Right atrium auricular region (tissue), 2 donors: Measurements from ENCODE around the gene METRN. TPM values are rescaled to one million over a fixed set of nuclear protein-coding genes. Genes with fewer than 3 reads are reported as not detected.

Experiments
- DNase-seq: peaks from one replicate; pipeline ENCODE4 v3.0.0-alpha.2; 2019; ENCODE audit warnings: low spot score
- H3K27ac ChIP-seq, 2 donors: fragments of 200-600 bp; sonication (generic); 1 replicate in 1 of 2; 2 replicates in 1 of 2; pipeline ENCODE4 v1.5.1; 2016 to 2019
- H3K27me3 ChIP-seq, 2 donors: fragments of 200-600 bp; sonication (generic); one replicate each; pipeline versions ENCODE4 v1.5.1 to v1.6.0; 2017 to 2019
- H3K36me3 ChIP-seq: fragments of 200-600 bp; sonication (generic); one replicate; pipeline ENCODE4 v1.5.1; 2016
- H3K4me1 ChIP-seq, 2 donors: fragments of 200-600 bp; sonication (generic); one replicate each; pipeline versions ENCODE4 v1.5.1 to v1.6.0; 2017 to 2019
- H3K4me3 ChIP-seq, 2 donors: fragments of 200-600 bp; sonication (generic); 1 replicate in 1 of 2; 2 replicates in 1 of 2; pipeline ENCODE4 v1.5.1; 2017 to 2019; ENCODE audit warnings: mild to moderate bottlenecking in 1 of 2, moderate library complexity in 1 of 2
- H3K9me3 ChIP-seq, 2 donors: fragments of 200-600 bp; sonication (generic); one replicate each; pipeline ENCODE4 v1.5.1; 2019
- total RNA-seq, 2 donors: library from RNA; depleted of rRNA; stranded (reverse); fragments of >200 nt; gene quantifications; one replicate each; pipeline ENCODE4 v1.1.0, GENCODE V29; 2016
- TF ChIP-seq, protein P1 (sequence below), 2 donors: fragments of 200-600 bp; sonication (generic); IDR thresholded peaks; one replicate each; pipeline ENCODE4 v1.5.1; 2019; ENCODE audit warnings: antibody characterized with exemption in 2 of 2

The METRN gene
- total RNA-seq, 2 donors from 2014 or later: 58.9 to 61.3 TPM

DNA sequence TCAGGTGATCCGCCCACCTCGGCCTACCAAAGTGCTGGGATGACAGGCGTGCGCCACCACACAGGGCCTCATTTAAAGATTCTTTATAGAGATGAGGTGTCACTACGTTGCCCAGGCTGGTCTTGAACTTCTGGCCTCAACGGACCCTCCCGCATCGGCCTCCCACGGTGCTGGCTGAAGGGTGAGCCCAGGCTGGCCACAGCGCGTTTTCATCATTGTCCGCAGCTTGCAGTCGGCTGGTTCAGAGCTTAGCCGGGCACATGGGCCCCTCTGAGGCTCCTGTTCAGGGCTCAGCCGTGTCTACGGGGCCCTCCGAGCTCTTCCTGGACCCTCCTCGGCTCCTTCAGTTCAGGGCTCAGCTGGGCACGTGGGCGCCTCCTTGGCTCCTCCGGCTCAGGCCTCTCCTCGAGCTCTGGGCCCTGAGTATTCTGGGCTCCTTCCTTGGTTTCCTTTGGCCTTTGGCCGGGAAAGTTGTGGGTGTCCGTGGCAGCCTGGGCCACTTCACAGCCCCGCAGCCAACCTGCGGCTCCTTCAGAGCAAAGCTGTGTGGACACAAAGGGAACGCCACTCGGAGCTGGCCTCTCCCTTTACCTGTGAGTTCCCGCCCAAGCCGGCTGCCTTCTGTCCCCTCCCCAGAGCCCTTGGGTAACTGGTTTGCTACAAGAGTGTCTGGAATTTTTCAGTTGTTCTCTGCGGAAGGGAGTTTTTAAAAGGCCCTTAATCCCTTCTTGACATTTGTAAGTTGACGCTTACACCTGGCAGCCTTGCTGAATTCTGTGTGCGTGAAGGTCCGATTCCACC is 44.4 kb downstream of the METRN start:
- Histone ChIP-seq H3K9me3 (no peaks in the 10 kb centered on the region), H3K4me1 (no peaks in the 10 kb centered on the region), H3K27ac (no peak overlapping the region), H3K36me3 (no peaks in the 10 kb centered on the region), H3K27me3 (no peaks in the 10 kb centered on the region), H3K4me3 (no peak overlapping the region)
- TF ChIP-seq, protein P1, sequence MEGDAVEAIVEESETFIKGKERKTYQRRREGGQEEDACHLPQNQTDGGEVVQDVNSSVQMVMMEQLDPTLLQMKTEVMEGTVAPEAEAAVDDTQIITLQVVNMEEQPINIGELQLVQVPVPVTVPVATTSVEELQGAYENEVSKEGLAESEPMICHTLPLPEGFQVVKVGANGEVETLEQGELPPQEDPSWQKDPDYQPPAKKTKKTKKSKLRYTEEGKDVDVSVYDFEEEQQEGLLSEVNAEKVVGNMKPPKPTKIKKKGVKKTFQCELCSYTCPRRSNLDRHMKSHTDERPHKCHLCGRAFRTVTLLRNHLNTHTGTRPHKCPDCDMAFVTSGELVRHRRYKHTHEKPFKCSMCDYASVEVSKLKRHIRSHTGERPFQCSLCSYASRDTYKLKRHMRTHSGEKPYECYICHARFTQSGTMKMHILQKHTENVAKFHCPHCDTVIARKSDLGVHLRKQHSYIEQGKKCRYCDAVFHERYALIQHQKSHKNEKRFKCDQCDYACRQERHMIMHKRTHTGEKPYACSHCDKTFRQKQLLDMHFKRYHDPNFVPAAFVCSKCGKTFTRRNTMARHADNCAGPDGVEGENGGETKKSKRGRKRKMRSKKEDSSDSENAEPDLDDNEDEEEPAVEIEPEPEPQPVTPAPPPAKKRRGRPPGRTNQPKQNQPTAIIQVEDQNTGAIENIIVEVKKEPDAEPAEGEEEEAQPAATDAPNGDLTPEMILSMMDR (IDR thresholded peaks at IDR 0.05): no peak
- no peak for DNase-seq

DNA sequence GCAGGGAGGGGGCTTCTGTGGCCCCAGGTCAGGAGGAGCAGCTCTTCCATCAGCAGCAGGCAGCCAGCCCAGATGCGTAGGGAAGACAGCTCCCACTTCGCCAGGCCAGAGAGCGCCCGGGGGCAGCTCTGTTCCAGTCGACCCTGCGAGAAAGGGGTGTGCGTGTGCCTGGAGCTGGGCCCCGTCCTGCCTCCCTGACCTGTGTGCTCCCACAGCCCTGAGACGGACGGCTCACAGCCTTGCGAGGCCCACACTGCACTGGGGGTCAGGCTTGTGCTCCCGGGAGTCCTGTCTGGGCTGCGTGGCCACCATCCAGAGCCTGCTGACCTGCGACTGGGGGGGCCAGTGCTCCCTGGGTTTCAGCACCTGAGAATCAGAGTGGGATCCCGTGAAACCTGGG is 45.1 kb downstream of the METRN start:
- DNase-seq: no peak
- Histone ChIP-seq H3K27me3 (no peaks in the 10 kb centered on the region), H3K27ac (no peak overlapping the region), H3K4me3 (no peak overlapping the region), H3K4me1 (no peaks in the 10 kb centered on the region), H3K36me3 (no peaks in the 10 kb centered on the region), H3K9me3 (no peaks in the 10 kb centered on the region)
- TF ChIP-seq, protein P1 (IDR thresholded peaks at IDR 0.05): no peak

DNA sequence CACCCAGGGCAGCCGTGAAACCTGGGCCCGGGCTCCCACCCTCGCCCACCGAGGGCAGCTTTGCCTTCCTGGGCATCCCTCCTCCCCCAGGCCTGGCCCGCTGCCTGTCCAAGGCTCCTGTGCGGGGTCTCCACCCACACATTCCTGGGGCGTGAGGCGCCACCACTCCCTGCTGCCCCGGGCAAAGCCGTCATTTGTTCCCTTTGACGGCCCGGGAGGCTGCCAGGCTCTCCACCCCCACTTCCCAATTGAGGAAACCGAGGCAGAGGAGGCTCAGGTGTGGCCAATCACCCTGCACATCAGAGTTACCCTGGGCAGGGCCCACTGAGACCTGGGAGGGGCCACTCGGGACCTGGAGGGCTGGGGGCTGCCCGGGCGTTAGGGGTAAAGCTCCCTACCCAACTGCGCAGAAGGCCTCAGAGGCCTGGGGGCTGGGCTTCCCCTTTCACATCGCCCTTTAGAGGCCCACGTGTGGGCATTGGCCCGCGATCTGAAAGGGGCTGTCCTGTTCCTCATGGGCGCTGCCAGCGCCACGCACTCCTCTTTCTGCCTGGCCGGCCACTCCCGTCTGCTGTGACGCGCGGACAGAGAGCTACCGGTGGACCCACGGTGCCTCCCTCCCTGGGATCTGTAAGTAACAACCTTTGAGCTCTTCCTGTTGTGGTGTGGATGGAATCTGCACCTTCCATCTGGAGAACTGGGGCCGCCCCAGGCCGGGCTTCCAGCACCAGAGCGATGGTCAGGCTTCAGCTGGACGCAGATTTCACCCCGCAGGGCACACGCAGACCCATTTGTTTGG is 45.8 kb downstream of the METRN start, which contains the start of gene MSLN:
TSS of gene MSLN (plus strand) at position 190 of the 799 bp plus-strand sequence. CDS start 1,947 bp downstream, outside the sequence.
- Histone ChIP-seq H3K4me3 (no peak within 1 kb of the TSS), H3K27me3 (no peaks in the 10 kb centered on the region), H3K27ac (no peak within 1 kb of the TSS), H3K9me3 (no peaks in the 10 kb centered on the region), H3K36me3 (no peaks in the 10 kb centered on the region), H3K4me1 (no peaks in the 10 kb centered on the region)
- DNase-seq: no peak
- TF ChIP-seq, protein P1 (IDR thresholded peaks at IDR 0.05): no peak

- H3K27ac ChIP-seq: no peak overlapping the region
- H3K4me1 ChIP-seq: no peaks in the 10 kb centered on the region
- no peak overlapping the region for H3K4me3 ChIP-seq
- H3K9me3 ChIP-seq: no peaks in the 10 kb centered on the region
- TF ChIP-seq, protein P1 (IDR thresholded peaks at IDR 0.05): no peak
- no peaks in the 10 kb centered on the region for H3K36me3 ChIP-seq
- no peaks in the 10 kb centered on the region for H3K27me3 ChIP-seq
- no peak for DNase-seq
Measured at GRCh38 chr16:761625-762513, 47.0 kb downstream of the METRN start.

- no peaks in the 10 kb centered on the region for H3K36me3 ChIP-seq
- H3K4me3 ChIP-seq: no peak overlapping the region
- no peaks in the 10 kb centered on the region for H3K9me3 ChIP-seq
- H3K27me3 ChIP-seq: no peaks in the 10 kb centered on the region
- TF ChIP-seq, protein P1 (IDR thresholded peaks at IDR 0.05): no peak
- no peaks in the 10 kb centered on the region for H3K4me1 ChIP-seq
- DNase-seq: no peak
- H3K27ac ChIP-seq: no peak overlapping the region
Measured at GRCh38 chr16:762595-763268, 47.8 kb downstream of the METRN start.
